Parathyroid adenoma (tissue), 2 donors: ENCODE data around the gene CLCN2.
A peak's percentile ranks its signal among the peaks of the same experiment; 100 is the strongest.

Source experiments
- H2AFZ ChIP-seq: fragments of 300-600 bp; sonication (generic); one replicate; pipeline ENCODE4 v1.7.0; 2017; ENCODE audit warnings: antibody characterized with exemption, mild to moderate bottlenecking
- H3K27ac ChIP-seq: fragments of 300-600 bp; sonication (generic); one replicate; pipeline ENCODE4 v1.7.0; 2017
- H3K27me3 ChIP-seq: fragments of 300-600 bp; sonication (generic); one replicate; pipeline ENCODE4 v1.7.0; 2017; ENCODE audit warnings: low read length; ENCODE audit not compliant: control insufficient read depth, insufficient read depth
- H3K36me3 ChIP-seq: fragments of 300-600 bp; sonication (generic); one replicate; pipeline ENCODE4 v1.7.0; 2017; ENCODE audit warnings: low read length; ENCODE audit not compliant: control insufficient read depth, insufficient read depth
- H3K4me1 ChIP-seq: fragments of 300-600 bp; sonication (generic); one replicate; pipeline ENCODE4 v1.7.0; 2017; ENCODE audit warnings: control low read depth
- H3K4me2 ChIP-seq: fragments of 300-600 bp; sonication (generic); one replicate; pipeline ENCODE4 v1.7.0; 2017; ENCODE audit warnings: low read length
- H3K4me3 ChIP-seq: fragments of 300-600 bp; sonication (generic); one replicate; pipeline ENCODE4 v1.7.0; 2017; ENCODE audit warnings: low read depth, low read length
- H3K79me2 ChIP-seq: fragments of 300-600 bp; sonication (generic); one replicate; pipeline ENCODE4 v1.7.0; 2017; ENCODE audit warnings: control low read depth
- H3K9ac ChIP-seq: fragments of 300-600 bp; sonication (generic); one replicate; pipeline ENCODE4 v1.7.0; 2017; ENCODE audit warnings: mild to moderate bottlenecking
- H3K9me3 ChIP-seq: fragments of 300-600 bp; sonication (generic); one replicate; pipeline ENCODE4 v1.7.0; 2017; ENCODE audit warnings: low read length; ENCODE audit not compliant: control insufficient read depth
- CTCF ChIP-seq: fragments of 300-600 bp; sonication (generic); IDR thresholded peaks from one replicate; pipeline ENCODE4 v1.7.0; 2017; ENCODE audit warnings: antibody characterized with exemption, mild to moderate bottlenecking
- donor health status: primary hyperparathyroidism.

Gene CLCN2

GRCh38 chr3:184361532-184361931 lies at the start of gene CLCN2, which contains the start of gene POLR2H:
TSS of gene CLCN2 (minus strand) at chr3:184361605. CDS start at chr3:184361479, 126 bp downstream.
TSS of gene POLR2H (plus strand) at chr3:184361710. CDS start at chr3:184363493, 1,783 bp downstream.
- TF ChIP-seq CTCF, result no peak
- peak within 1 kb of the TSS; percentile 83 for H3K4me2 ChIP-seq
- peak within 1 kb of the TSS; percentile 97 for H2AFZ ChIP-seq
- peak within 1 kb of the TSS; percentile 100 for H3K27ac ChIP-seq
- H3K9ac ChIP-seq, result peak within 1 kb of the TSS; percentile 100
- peak within 1 kb of the TSS; percentile 91 for H3K4me3 ChIP-seq
- peaks cover 12% of the 10 kb centered on the region for H3K79me2 ChIP-seq
- no peaks in the 10 kb centered on the region for H3K27me3 ChIP-seq
- no peaks in the 10 kb centered on the region for H3K9me3 ChIP-seq
- H3K4me1 ChIP-seq, result peaks cover 16% of the 10 kb centered on the region
- no peaks in the 10 kb centered on the region for H3K36me3 ChIP-seq

GRCh38 chr3:184409946-184410500 lies 48.6 kb upstream of the CLCN2 start:
- H3K4me2 ChIP-seq, result no peak overlapping the region
- H3K27me3 ChIP-seq, result no peaks in the 10 kb centered on the region
- no peak overlapping the region for H3K4me3 ChIP-seq
- no peaks in the 10 kb centered on the region for H3K79me2 ChIP-seq
- no peak for TF ChIP-seq CTCF
- H3K9me3 ChIP-seq, result no peaks in the 10 kb centered on the region
- no peak overlapping the region for H2AFZ ChIP-seq
- H3K9ac ChIP-seq, result no peak overlapping the region
- no peaks in the 10 kb centered on the region for H3K36me3 ChIP-seq
- no peaks in the 10 kb centered on the region for H3K4me1 ChIP-seq
- no peak overlapping the region for H3K27ac ChIP-seq

GRCh38 chr3:184409331-184409926 lies 48.0 kb upstream of the CLCN2 start:
- Histone ChIP-seq H3K27me3 (no peaks in the 10 kb centered on the region), H3K9ac (no peak overlapping the region), H2AFZ (no peak overlapping the region), H3K9me3 (no peaks in the 10 kb centered on the region), H3K4me3 (no peak overlapping the region), H3K4me2 (no peak overlapping the region), H3K27ac (no peak overlapping the region), H3K79me2 (no peaks in the 10 kb centered on the region), H3K36me3 (no peaks in the 10 kb centered on the region), H3K4me1 (no peaks in the 10 kb centered on the region)
- TF ChIP-seq CTCF, result no peak

DNA sequence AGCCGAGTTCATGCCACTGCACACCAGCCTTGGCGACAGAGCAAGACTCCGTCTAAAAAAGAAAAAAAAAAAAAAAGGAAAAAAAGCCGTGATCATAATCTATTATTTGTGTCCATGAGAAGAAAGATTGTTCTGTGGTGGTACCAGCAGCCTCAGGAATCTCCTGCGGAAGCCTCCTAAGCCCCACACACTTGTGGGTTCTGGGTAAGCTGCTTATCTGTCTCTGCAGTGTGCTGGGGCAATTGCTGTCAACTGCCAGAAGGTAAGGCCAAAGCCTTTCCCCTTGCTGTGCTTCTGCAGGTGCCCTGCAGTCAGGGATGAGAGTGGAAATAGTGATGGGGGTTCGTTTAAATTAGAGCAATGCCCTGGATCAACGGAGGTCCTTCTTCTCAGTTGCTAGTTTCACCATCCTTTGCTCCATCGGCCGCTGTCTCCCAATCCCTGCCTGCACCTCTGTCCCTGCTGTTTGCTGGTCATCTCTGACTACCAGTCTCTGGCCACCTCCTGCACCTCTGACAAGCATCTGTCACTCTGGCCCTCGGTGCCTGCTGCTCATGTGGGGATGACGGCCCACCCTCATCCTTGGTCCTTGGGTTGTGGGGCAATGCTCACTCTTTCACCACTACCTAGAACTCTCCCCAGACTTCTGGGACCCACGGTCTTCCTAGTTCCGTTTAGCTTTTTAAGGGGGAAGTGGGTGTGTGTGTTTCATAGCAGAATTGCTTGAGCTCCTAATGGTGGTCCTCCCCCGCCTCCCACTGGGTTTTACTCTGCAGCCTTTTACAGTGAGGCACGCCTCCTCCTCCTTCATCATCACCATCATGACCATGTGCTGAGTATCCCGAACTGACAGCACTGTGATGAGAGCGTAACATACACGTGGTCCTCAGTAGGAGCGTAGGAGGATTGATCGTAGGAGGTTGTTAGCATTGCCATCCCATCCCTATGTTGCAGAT lies 43.9 kb upstream of the CLCN2 start:
- H3K4me1 ChIP-seq, result no peaks in the 10 kb centered on the region
- H3K36me3 ChIP-seq, result no peaks in the 10 kb centered on the region
- no peaks in the 10 kb centered on the region for H3K9me3 ChIP-seq
- TF ChIP-seq CTCF, result no peak
- no peak overlapping the region for H3K9ac ChIP-seq
- no peak overlapping the region for H3K4me2 ChIP-seq
- no peak overlapping the region for H3K4me3 ChIP-seq
- H3K27me3 ChIP-seq, result no peaks in the 10 kb centered on the region
- H2AFZ ChIP-seq, result no peak overlapping the region
- H3K27ac ChIP-seq, result no peak overlapping the region
- no peaks in the 10 kb centered on the region for H3K79me2 ChIP-seq
